K562 (cell line): ENCODE results near the gene PRDX6. TPM values are rescaled to one million over a fixed set of nuclear protein-coding genes. Genes with fewer than 3 reads are reported as not detected.

Experiments used
- CEBPB ChIP-seq: fragments of 450-650 bp; IDR thresholded peaks from 2 replicates; pipeline ENCODE4 v1.6.1; 2016; ENCODE audit warnings: missing genetic modification characterization, missing compliant biosample characterization
- CEBPG ChIP-seq, 3 experiments: fragments of 200-800 bp in 1 of 3; sonication (Bioruptor generic) in 1 of 3; sonication (generic) in 1 of 3; formaldehyde crosslinking in 1 of 3; IDR thresholded peaks in 2 of 3; conservative IDR thresholded peaks in 1 of 3; 2 replicates each; pipeline versions ENCODE4 v1.6.1 to v1.8.0; 2016 to 2022; ENCODE audit warnings: missing compliant biosample characterization in 2 of 3, missing genetic modification characterization in 2 of 3, mild to moderate bottlenecking in 1 of 3, missing genetic modification reagents in 1 of 3
- EP400 ChIP-seq: fragments of 450-650 bp; IDR thresholded peaks from 2 replicates; pipeline ENCODE4 v1.6.1; 2017; ENCODE audit warnings: antibody characterized with exemption, mild to moderate bottlenecking, moderate library complexity
- HDAC2 ChIP-seq: fragments of 450-650 bp; IDR thresholded peaks from 2 replicates; pipeline ENCODE4 v1.6.1; 2016; ENCODE audit warnings: mild to moderate bottlenecking
- MYC ChIP-seq, 2 experiments: fragments of 250-450 bp in 1 of 2; sonication (Bioruptor Pico) in 1 of 2; IDR thresholded peaks; 2 replicates each; pipeline versions ENCODE4 v1.5.1 to v1.6.1; 2012 to 2021; ENCODE audit warnings: low read depth in 2 of 2, borderline replicate concordance in 1 of 2, improper control_type of control experiment in 1 of 2, low read length in 1 of 2, mild to moderate bottlenecking in 1 of 2, moderate library complexity in 1 of 2
- NFE2 ChIP-seq: IDR thresholded peaks from 2 replicates; pipeline ENCODE4 v1.6.1; 2014; ENCODE audit warnings: antibody characterized with exemption, low read depth
- PHTF2 ChIP-seq: fragments of 250-450 bp; sonication (Bioruptor Pico); IDR thresholded peaks from 2 replicates; pipeline ENCODE4 v1.5.0; 2021; ENCODE audit warnings: mild to moderate bottlenecking
- USF1 ChIP-seq: sonication (generic); formaldehyde crosslinking; IDR thresholded peaks from 2 replicates; pipeline ENCODE4 v1.9.0; 2022; ENCODE audit warnings: mild to moderate bottlenecking, missing genetic modification reagents
- ZBTB7A ChIP-seq: IDR thresholded peaks from 2 replicates; pipeline ENCODE4 v1.6.1; 2011; ENCODE audit warnings: low read depth, mild to moderate bottlenecking, low read length, moderate library complexity, borderline replicate concordance; ENCODE audit not compliant: control insufficient read depth
- polyA plus RNA-seq, 8 experiments: library from polyadenylated mRNA; depleted of rRNA in 4 of 8; stranded (reverse) in 5 of 8; unstranded in 3 of 8; fragments of >200 nt; fragmentation: Nextera tagmentation in 2 of 8; fragmentation: Illumina TruSeq in 1 of 8; extraction: Ambion mirVana in 2 of 8; extraction: Trizol in 1 of 8; gene quantifications; 2 replicates each; pipeline versions ENCODE4 v1.2.1 to v1.2.3, GENCODE V29; 2011 to 2014; ENCODE audit warnings: inconsistent platforms in 1 of 8, missing spikeins in 1 of 8
- total RNA-seq, 7 experiments: library from RNA; depleted of rRNA in 6 of 7; stranded (reverse); fragments of >200 nt in 6 of 7; fragmentation: Illumina TruSeq in 2 of 7; extraction: Trizol in 2 of 7; gene quantifications; 2 replicates each; pipeline versions ENCODE4 v1.2.1 to v1.2.3, GENCODE V29; 2011 to 2021; ENCODE audit warnings: low replicate concordance in 1 of 7
- TF ChIP-seq, protein P1 (sequence below): fragments of 450-650 bp; conservative IDR thresholded peaks from 2 replicates; pipeline ENCODE4 v1.6.1; 2016; ENCODE audit warnings: missing genetic modification characterization, low read depth, mild to moderate bottlenecking, missing compliant biosample characterization, moderate library complexity
- TF ChIP-seq, protein P2 (sequence below): fragments of 250-450 bp; sonication (Bioruptor Pico); IDR thresholded peaks from 2 replicates; pipeline ENCODE4 v1.8.0; 2021; ENCODE audit warnings: mild to moderate bottlenecking, moderate library complexity
- TF ChIP-seq, protein P3 (sequence below), 2 experiments: fragments of 450-650 bp in 1 of 2; sonication (generic) in 1 of 2; formaldehyde crosslinking in 1 of 2; IDR thresholded peaks; 2 replicates each; pipeline versions ENCODE4 v1.7.1 to v1.9.0; 2016 to 2022; ENCODE audit warnings: inconsistent platforms in 1 of 2, mild to moderate bottlenecking in 1 of 2, missing genetic modification reagents in 1 of 2

The PRDX6 gene
- total and polyA plus RNA-seq, 9 of the 15 experiments (the other 6 are each of a cell fraction or from before 2014, with no cell fraction given), result 277 to 1,082 (median 610) TPM

- TF ChIP-seq, protein P1, sequence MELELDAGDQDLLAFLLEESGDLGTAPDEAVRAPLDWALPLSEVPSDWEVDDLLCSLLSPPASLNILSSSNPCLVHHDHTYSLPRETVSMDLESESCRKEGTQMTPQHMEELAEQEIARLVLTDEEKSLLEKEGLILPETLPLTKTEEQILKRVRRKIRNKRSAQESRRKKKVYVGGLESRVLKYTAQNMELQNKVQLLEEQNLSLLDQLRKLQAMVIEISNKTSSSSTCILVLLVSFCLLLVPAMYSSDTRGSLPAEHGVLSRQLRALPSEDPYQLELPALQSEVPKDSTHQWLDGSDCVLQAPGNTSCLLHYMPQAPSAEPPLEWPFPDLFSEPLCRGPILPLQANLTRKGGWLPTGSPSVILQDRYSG (tag), result 0 out of 2 replicates have a peak, but pooled peaks have one; percentile 36
- TF ChIP-seq CEBPG (CRISPR knock-in tag; IDR thresholded peaks at IDR 0.05), result no peak
- TF ChIP-seq CEBPG (tag; conservative IDR thresholded peaks at IDR 0.05 in 1 of 2, IDR thresholded peaks at IDR 0.05 in 1 of 2), result peak; percentile 32 to 57; a peak in 2 of 4 replicates
- TF ChIP-seq MYC (IDR thresholded peaks at IDR 0.05; ENCODE audit: low read depth, low read length), result peak; percentile 69
- TF ChIP-seq MYC (CRISPR knock-in tag; IDR thresholded peaks at IDR 0.05; ENCODE audit: borderline replicate concordance, low read depth), result no peak
- peak; percentile 64 for TF ChIP-seq HDAC2
- TF ChIP-seq, protein P2, sequence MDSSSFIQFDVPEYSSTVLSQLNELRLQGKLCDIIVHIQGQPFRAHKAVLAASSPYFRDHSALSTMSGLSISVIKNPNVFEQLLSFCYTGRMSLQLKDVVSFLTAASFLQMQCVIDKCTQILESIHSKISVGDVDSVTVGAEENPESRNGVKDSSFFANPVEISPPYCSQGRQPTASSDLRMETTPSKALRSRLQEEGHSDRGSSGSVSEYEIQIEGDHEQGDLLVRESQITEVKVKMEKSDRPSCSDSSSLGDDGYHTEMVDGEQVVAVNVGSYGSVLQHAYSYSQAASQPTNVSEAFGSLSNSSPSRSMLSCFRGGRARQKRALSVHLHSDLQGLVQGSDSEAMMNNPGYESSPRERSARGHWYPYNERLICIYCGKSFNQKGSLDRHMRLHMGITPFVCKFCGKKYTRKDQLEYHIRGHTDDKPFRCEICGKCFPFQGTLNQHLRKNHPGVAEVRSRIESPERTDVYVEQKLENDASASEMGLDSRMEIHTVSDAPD, result no peak
- peak; percentile 47; the same call in 1 of the 2 replicates for TF ChIP-seq EP400
- TF ChIP-seq NFE2, result peak; percentile 55
- TF ChIP-seq CEBPB (tag), result peak; percentile 70
- TF ChIP-seq ZBTB7A, result no peak
- TF ChIP-seq, protein P3, sequence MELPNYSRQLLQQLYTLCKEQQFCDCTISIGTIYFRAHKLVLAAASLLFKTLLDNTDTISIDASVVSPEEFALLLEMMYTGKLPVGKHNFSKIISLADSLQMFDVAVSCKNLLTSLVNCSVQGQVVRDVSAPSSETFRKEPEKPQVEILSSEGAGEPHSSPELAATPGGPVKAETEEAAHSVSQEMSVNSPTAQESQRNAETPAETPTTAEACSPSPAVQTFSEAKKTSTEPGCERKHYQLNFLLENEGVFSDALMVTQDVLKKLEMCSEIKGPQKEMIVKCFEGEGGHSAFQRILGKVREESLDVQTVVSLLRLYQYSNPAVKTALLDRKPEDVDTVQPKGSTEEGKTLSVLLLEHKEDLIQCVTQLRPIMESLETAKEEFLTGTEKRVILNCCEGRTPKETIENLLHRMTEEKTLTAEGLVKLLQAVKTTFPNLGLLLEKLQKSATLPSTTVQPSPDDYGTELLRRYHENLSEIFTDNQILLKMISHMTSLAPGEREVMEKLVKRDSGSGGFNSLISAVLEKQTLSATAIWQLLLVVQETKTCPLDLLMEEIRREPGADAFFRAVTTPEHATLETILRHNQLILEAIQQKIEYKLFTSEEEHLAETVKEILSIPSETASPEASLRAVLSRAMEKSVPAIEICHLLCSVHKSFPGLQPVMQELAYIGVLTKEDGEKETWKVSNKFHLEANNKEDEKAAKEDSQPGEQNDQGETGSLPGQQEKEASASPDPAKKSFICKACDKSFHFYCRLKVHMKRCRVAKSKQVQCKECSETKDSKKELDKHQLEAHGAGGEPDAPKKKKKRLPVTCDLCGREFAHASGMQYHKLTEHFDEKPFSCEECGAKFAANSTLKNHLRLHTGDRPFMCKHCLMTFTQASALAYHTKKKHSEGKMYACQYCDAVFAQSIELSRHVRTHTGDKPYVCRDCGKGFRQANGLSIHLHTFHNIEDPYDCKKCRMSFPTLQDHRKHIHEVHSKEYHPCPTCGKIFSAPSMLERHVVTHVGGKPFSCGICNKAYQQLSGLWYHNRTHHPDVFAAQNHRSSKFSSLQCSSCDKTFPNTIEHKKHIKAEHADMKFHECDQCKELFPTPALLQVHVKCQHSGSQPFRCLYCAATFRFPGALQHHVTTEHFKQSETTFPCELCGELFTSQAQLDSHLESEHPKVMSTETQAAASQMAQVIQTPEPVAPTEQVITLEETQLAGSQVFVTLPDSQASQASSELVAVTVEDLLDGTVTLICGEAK (IDR thresholded peaks at IDR 0.05), result peak; percentile 43; the same call in 1 of the 2 replicates
- TF ChIP-seq, protein P3 (CRISPR knock-in tag; IDR thresholded peaks at IDR 0.05), result no peak
- 0 out of 2 replicates have a peak, but pooled peaks have one; percentile 17 for TF ChIP-seq USF1 (CRISPR knock-in tag)
- no peak for TF ChIP-seq PHTF2 (CRISPR knock-in tag)
These were observed 1.0 kb downstream of the PRDX6 start (continued) for GRCh38 chr1:173478094-173478674.
